ENCODE results near the gene SLAIN2.

Gene SLAIN2

GRCh38 chr4:48350871-48351270 is 9.5 kb downstream of the SLAIN2 start:
- no peak for DNase-seq (ENCODE audit: insufficient read length)
- no peak for TF ChIP-seq POLR2AphosphoS5 (IDR thresholded peaks at IDR 0.05; ENCODE audit: low read depth, low read length)
- no peak for TF ChIP-seq POLR2A (IDR thresholded peaks at IDR 0.05; ENCODE audit: low read depth, low read length)
- TF ChIP-seq TAF1 (IDR thresholded peaks at IDR 0.05; ENCODE audit: borderline replicate concordance, low read depth, low read length), result no peak
- FAIRE-seq, result no peak

DNA sequence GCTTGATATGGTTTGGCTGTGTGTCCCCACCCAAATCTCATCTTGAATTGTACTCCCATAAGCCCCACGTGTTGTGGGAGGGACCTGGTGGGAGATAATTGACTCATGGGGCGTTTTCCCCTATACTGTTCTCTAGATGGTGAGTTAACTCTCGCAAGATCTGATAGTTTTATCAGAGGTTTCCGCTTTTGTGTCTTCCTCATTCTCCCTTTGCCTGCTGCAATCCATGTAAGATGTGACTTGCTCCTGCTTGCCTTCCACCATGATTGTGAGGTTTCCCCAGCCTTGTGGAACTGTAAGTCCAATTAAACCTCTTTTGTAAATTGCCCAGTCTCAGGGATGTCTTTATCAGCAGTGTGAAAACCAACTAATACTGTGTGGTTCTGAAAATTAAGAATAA is 11.5 kb downstream of the SLAIN2 start:
- FAIRE-seq (peak; percentile 60), DNase-seq (ENCODE audit: insufficient read length) (no peak)
- TF ChIP-seq POLR2A (IDR thresholded peaks at IDR 0.05; ENCODE audit: low read depth, low read length), result no peak
- no peak for TF ChIP-seq TAF1 (IDR thresholded peaks at IDR 0.05; ENCODE audit: borderline replicate concordance, low read depth, low read length)
- TF ChIP-seq POLR2AphosphoS5 (IDR thresholded peaks at IDR 0.05; ENCODE audit: low read depth, low read length), result no peak

DNA sequence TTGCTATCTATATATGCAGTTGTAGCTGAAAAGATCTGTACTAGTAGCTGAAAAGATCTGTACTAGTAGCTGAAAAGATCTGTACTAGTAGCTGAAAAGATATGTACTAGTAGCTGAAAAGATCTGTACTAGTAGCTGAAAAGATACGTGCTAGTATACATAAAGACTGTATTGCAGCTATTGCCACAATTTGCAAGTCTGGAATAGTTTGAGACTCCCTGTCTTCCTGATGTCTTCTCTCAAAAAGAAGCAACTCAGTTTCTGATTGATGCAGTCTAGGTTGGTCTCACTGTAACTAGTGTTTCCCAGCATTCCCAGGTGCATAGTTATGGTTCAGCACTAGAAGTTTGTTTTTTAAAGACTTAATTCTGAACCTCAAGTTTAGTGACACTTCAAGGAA is 15.0 kb downstream of the SLAIN2 start:
- DNase-seq (ENCODE audit: insufficient read length) (no peak), FAIRE-seq (no peak)
- TF ChIP-seq POLR2A (IDR thresholded peaks at IDR 0.05; ENCODE audit: low read depth, low read length) (no peak), POLR2AphosphoS5 (IDR thresholded peaks at IDR 0.05; ENCODE audit: low read depth, low read length) (no peak), TAF1 (IDR thresholded peaks at IDR 0.05; ENCODE audit: borderline replicate concordance, low read depth, low read length) (no peak)

DNA sequence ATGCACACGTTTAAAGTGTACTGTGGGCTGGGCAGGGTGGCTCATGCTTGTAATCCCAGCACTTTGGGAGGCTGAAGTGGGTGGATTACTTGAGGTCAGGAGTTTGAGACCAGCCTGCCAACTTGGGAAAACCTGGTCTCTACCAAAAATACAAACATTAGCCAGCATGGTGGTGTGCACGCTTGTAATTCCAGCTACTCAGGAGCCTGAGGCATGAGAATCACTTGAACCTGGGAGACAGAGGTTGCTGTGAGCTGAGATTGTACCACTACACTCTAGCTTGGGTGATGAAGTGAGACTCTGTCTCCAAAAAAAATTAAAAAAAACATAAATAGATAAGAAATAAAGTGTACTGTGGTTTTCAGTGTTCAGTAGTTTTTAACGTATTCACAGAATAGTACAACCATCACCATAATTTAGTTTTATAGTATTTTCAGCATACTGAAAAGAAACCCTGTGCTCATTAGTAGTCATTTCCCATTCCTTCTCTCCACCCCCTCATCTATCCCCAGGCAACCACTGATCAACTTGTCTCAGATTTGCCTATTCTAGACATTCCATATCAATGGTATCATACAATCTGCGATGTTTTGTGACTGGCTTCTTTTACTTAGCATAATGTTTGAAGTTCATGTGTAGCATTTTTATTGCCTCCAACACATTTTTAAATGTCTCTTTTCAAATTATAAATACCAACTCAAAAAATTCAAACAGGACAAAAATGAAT is 19.1 kb downstream of the SLAIN2 start:
- TF ChIP-seq TAF1 (IDR thresholded peaks at IDR 0.05; ENCODE audit: borderline replicate concordance, low read depth, low read length), result no peak
- TF ChIP-seq POLR2AphosphoS5 (IDR thresholded peaks at IDR 0.05; ENCODE audit: low read depth, low read length), result no peak
- TF ChIP-seq POLR2A (IDR thresholded peaks at IDR 0.05; ENCODE audit: low read depth, low read length), result no peak
- FAIRE-seq (no peak), DNase-seq (ENCODE audit: insufficient read length) (no peak)

GRCh38 chr4:48361012-48361400 is 19.7 kb downstream of the SLAIN2 start:
- DNase-seq (ENCODE audit: insufficient read length) (no peak), FAIRE-seq (no peak)
- TF ChIP-seq TAF1 (IDR thresholded peaks at IDR 0.05; ENCODE audit: borderline replicate concordance, low read depth, low read length), result no peak
- no peak for TF ChIP-seq POLR2AphosphoS5 (IDR thresholded peaks at IDR 0.05; ENCODE audit: low read depth, low read length)
- no peak for TF ChIP-seq POLR2A (IDR thresholded peaks at IDR 0.05; ENCODE audit: low read depth, low read length)

- FAIRE-seq (no peak), DNase-seq (ENCODE audit: insufficient read length) (no peak)
- TF ChIP-seq POLR2AphosphoS5 (IDR thresholded peaks at IDR 0.05; ENCODE audit: low read depth, low read length), result no peak
- no peak for TF ChIP-seq TAF1 (IDR thresholded peaks at IDR 0.05; ENCODE audit: borderline replicate concordance, low read depth, low read length)
- TF ChIP-seq POLR2A (IDR thresholded peaks at IDR 0.05; ENCODE audit: low read depth, low read length), result no peak
Measured at GRCh38 chr4:48366611-48367010, 25.3 kb downstream of the SLAIN2 start.

DNA sequence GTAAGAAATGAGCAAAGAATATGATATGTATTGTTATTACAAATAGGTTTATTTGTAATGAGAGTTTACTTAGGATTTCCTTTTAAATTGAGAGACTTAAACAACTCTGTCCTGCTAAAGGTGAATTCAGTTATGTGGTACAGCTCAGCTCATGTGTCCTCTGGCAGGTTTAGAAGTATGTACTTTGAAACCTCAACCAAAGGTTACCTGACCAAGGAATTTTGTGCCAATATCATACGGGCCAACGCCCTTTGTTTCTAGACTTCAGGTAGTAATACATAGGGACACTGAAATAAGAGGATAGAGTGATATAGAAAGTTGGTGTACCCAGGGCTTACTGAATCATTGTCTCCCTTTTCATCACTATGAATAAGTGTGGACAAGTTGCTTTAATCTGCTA is 25.7 kb downstream of the SLAIN2 start:
- DNase-seq (ENCODE audit: insufficient read length) (no peak), FAIRE-seq (no peak)
- no peak for TF ChIP-seq POLR2A (IDR thresholded peaks at IDR 0.05; ENCODE audit: low read depth, low read length)
- no peak for TF ChIP-seq POLR2AphosphoS5 (IDR thresholded peaks at IDR 0.05; ENCODE audit: low read depth, low read length)
- no peak for TF ChIP-seq TAF1 (IDR thresholded peaks at IDR 0.05; ENCODE audit: borderline replicate concordance, low read depth, low read length)

DNA sequence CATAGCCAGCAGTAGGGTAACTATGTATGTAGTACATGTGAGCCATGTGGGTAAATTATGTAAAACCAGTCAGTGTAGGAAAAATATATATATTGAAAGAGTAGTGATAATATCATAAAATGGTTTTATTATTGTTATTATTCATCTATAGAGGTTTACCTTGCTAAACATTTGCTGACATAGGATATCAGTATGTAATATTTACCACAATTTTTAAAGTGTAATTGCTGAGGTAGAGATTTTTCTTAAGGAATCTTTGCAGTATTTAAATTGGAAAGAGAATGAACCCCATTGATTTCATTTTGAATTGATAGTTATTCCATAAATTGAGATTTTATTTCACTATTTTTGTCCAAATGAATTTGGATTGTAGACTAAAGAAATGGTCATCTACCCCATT is 27.1 kb downstream of the SLAIN2 start:
- FAIRE-seq (no peak), DNase-seq (ENCODE audit: insufficient read length) (no peak)
- TF ChIP-seq POLR2A (IDR thresholded peaks at IDR 0.05; ENCODE audit: low read depth, low read length) (no peak), TAF1 (IDR thresholded peaks at IDR 0.05; ENCODE audit: borderline replicate concordance, low read depth, low read length) (no peak), POLR2AphosphoS5 (IDR thresholded peaks at IDR 0.05; ENCODE audit: low read depth, low read length) (no peak)

- TF ChIP-seq TAF1 (IDR thresholded peaks at IDR 0.05; ENCODE audit: borderline replicate concordance, low read depth, low read length), result no peak
- TF ChIP-seq POLR2AphosphoS5 (IDR thresholded peaks at IDR 0.05; ENCODE audit: low read depth, low read length), result no peak
- no peak for TF ChIP-seq POLR2A (IDR thresholded peaks at IDR 0.05; ENCODE audit: low read depth, low read length)
- DNase-seq (ENCODE audit: insufficient read length), result no peak
- FAIRE-seq, result no peak
Measured at GRCh38 chr4:48369248-48369647, 27.9 kb downstream of the SLAIN2 start.

- FAIRE-seq (no peak), DNase-seq (ENCODE audit: insufficient read length) (no peak)
- no peak for TF ChIP-seq POLR2A (IDR thresholded peaks at IDR 0.05; ENCODE audit: low read depth, low read length)
- TF ChIP-seq POLR2AphosphoS5 (IDR thresholded peaks at IDR 0.05; ENCODE audit: low read depth, low read length), result no peak
- TF ChIP-seq TAF1 (IDR thresholded peaks at IDR 0.05; ENCODE audit: borderline replicate concordance, low read depth, low read length), result no peak
Measured at GRCh38 chr4:48369771-48370170, 28.4 kb downstream of the SLAIN2 start.

- TF ChIP-seq TAF1 (IDR thresholded peaks at IDR 0.05; ENCODE audit: borderline replicate concordance, low read depth, low read length) (no peak), POLR2A (IDR thresholded peaks at IDR 0.05; ENCODE audit: low read depth, low read length) (no peak), POLR2AphosphoS5 (IDR thresholded peaks at IDR 0.05; ENCODE audit: low read depth, low read length) (no peak)
- DNase-seq (ENCODE audit: insufficient read length), result no peak
- peak; percentile 87 for FAIRE-seq
Measured at GRCh38 chr4:48370260-48371134, 29.2 kb downstream of the SLAIN2 start.

DNA sequence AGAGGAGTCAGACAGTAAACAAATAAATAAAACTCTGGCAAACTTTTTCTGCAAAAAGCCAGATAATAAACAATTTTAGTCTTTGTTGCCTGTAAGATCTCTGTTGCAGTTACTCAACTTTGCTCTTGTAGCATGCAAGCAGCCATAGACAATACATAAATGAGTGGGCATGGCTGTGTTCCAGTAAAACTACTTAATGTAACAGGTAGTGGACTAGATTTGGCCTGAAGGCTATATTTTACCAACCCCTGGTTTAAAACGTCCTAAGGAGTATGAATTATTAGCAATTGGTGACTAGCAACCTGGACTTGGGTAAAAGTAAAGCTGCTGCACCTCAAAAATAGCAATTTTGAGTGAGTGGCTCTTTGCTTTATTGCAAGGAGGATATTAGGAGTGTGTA is 30.9 kb downstream of the SLAIN2 start:
- DNase-seq (ENCODE audit: insufficient read length) (no peak), FAIRE-seq (no peak)
- TF ChIP-seq POLR2AphosphoS5 (IDR thresholded peaks at IDR 0.05; ENCODE audit: low read depth, low read length) (no peak), TAF1 (IDR thresholded peaks at IDR 0.05; ENCODE audit: borderline replicate concordance, low read depth, low read length) (no peak), POLR2A (IDR thresholded peaks at IDR 0.05; ENCODE audit: low read depth, low read length) (no peak)

Data from GM12892 (cell line).